ENCODE results near the gene MUC20.
"Not testable (repeated sequence)": the region's sequence is repeated elsewhere in the genome, so short reads cannot be mapped to it uniquely, and the experiment has no call there.

MUC20 gene, protein sequence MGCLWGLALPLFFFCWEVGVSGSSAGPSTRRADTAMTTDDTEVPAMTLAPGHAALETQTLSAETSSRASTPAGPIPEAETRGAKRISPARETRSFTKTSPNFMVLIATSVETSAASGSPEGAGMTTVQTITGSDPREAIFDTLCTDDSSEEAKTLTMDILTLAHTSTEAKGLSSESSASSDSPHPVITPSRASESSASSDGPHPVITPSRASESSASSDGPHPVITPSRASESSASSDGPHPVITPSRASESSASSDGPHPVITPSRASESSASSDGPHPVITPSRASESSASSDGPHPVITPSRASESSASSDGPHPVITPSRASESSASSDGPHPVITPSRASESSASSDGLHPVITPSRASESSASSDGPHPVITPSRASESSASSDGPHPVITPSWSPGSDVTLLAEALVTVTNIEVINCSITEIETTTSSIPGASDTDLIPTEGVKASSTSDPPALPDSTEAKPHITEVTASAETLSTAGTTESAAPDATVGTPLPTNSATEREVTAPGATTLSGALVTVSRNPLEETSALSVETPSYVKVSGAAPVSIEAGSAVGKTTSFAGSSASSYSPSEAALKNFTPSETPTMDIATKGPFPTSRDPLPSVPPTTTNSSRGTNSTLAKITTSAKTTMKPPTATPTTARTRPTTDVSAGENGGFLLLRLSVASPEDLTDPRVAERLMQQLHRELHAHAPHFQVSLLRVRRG

DNA sequence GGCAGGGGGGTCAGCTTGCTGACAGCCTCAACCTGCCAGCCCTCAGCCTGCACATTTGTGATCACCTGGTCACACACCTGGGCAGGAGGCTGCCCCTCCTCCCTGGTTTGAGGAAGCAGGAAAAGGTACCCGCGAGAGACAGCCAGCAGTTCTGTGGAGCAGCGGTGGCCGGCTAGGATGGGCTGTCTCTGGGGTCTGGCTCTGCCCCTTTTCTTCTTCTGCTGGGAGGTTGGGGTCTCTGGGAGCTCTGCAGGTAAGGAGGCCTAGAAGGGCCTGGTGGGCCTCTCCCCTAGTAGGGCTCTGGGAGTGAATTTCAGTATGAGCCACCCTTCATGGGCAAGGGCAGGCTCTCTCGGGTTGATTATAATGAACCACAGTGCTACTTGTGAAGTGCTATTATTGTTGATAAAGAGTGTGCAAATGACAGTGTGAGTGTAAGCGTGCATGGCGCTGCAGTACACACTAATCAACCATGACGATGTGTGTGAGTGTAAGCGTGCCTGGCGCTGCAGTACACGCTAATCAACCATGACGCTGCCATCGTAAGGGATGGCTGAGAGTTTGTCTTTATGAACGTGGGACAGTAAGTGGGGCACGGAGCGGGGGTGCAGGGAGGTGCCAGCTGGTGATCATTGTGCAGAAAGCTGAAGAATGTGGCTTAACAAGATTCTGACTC lies at the start of gene MUC20:
TSS of gene MUC20 (plus strand) at position 148 of the 676 bp plus-strand sequence. CDS start at position 178, 30 bp downstream.
- H3K79me2 ChIP-seq (ENCODE audit: insufficient read depth, low read depth); H4K20me1 ChIP-seq (ENCODE audit: insufficient read depth); H3K36me3 ChIP-seq (ENCODE audit: insufficient read depth); H2AFZ ChIP-seq (ENCODE audit: low read depth); H3K27me3 ChIP-seq (ENCODE audit: insufficient read depth, low read depth); H3K4me2 ChIP-seq; H3K27ac ChIP-seq; H3K4me1 ChIP-seq (ENCODE audit: low read depth, poor library complexity, severe bottlenecking); H3K4me3 ChIP-seq (IDR thresholded peaks at IDR 0.05; ENCODE audit: insufficient read depth, low read depth, low read length); H3K9ac ChIP-seq: not testable (repeated sequence)

- H3K4me1 ChIP-seq (ENCODE audit: low read depth, poor library complexity, severe bottlenecking); H2AFZ ChIP-seq (ENCODE audit: low read depth); H3K79me2 ChIP-seq (ENCODE audit: insufficient read depth, low read depth); H3K36me3 ChIP-seq (ENCODE audit: insufficient read depth); H3K4me2 ChIP-seq; H3K27me3 ChIP-seq (ENCODE audit: insufficient read depth, low read depth); H3K9ac ChIP-seq; H3K27ac ChIP-seq; H4K20me1 ChIP-seq (ENCODE audit: insufficient read depth); H3K4me3 ChIP-seq (IDR thresholded peaks at IDR 0.05; ENCODE audit: insufficient read depth, low read depth, low read length): not testable (repeated sequence)
Observed at GRCh38 chr3:195671283-195671682, 49.5 kb upstream of the MUC20 start.

DNA sequence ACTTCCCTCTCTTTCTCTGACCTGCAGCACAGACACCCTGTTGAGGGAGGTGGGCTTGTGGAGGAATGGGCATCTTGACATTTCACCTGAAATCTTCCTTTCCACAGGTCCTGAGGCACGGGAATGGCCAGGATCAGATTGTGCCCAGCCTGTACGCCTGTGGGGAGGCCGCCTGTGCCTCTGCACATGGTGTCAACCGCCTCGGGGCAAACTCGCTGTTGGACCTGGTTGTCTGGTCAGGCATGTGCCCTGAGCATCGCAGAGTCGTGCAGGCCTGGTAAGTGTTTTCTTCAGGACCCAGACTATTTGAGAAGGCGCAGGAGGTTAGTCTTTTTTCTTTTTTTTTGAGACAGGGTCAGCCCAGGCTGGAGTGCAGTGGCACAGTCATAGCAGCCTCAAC lies 47.1 kb upstream of the MUC20 start:
- H3K4me1 ChIP-seq (ENCODE audit: low read depth, poor library complexity, severe bottlenecking); H3K27ac ChIP-seq; H3K79me2 ChIP-seq (ENCODE audit: insufficient read depth, low read depth); H3K4me3 ChIP-seq (IDR thresholded peaks at IDR 0.05; ENCODE audit: insufficient read depth, low read depth, low read length); H3K9ac ChIP-seq; H3K4me2 ChIP-seq; H2AFZ ChIP-seq (ENCODE audit: low read depth); H4K20me1 ChIP-seq (ENCODE audit: insufficient read depth); H3K36me3 ChIP-seq (ENCODE audit: insufficient read depth); H3K27me3 ChIP-seq (ENCODE audit: insufficient read depth, low read depth): not testable (repeated sequence)

GRCh38 chr3:195678391-195679015 lies 42.3 kb upstream of the MUC20 start:
- not testable (repeated sequence) for H3K27ac ChIP-seq; H3K36me3 ChIP-seq (ENCODE audit: insufficient read depth); H3K27me3 ChIP-seq (ENCODE audit: insufficient read depth, low read depth); H3K9ac ChIP-seq; H3K79me2 ChIP-seq (ENCODE audit: insufficient read depth, low read depth); H3K4me2 ChIP-seq; H2AFZ ChIP-seq (ENCODE audit: low read depth); H3K4me1 ChIP-seq (ENCODE audit: low read depth, poor library complexity, severe bottlenecking); H3K4me3 ChIP-seq (IDR thresholded peaks at IDR 0.05; ENCODE audit: insufficient read depth, low read depth, low read length); H4K20me1 ChIP-seq (ENCODE audit: insufficient read depth)

- H2AFZ ChIP-seq (ENCODE audit: low read depth); H3K27ac ChIP-seq; H3K4me3 ChIP-seq (IDR thresholded peaks at IDR 0.05; ENCODE audit: insufficient read depth, low read depth, low read length); H4K20me1 ChIP-seq (ENCODE audit: insufficient read depth); H3K4me2 ChIP-seq; H3K9ac ChIP-seq; H3K36me3 ChIP-seq (ENCODE audit: insufficient read depth); H3K4me1 ChIP-seq (ENCODE audit: low read depth, poor library complexity, severe bottlenecking); H3K79me2 ChIP-seq (ENCODE audit: insufficient read depth, low read depth); H3K27me3 ChIP-seq (ENCODE audit: insufficient read depth, low read depth): not testable (repeated sequence)
Observed at GRCh38 chr3:195680690-195681089, 40.1 kb upstream of the MUC20 start.

GRCh38 chr3:195681458-195682103 lies 39.2 kb upstream of the MUC20 start:
- H3K4me1 ChIP-seq (ENCODE audit: low read depth, poor library complexity, severe bottlenecking); H3K4me2 ChIP-seq; H3K27ac ChIP-seq; H3K4me3 ChIP-seq (IDR thresholded peaks at IDR 0.05; ENCODE audit: insufficient read depth, low read depth, low read length); H4K20me1 ChIP-seq (ENCODE audit: insufficient read depth); H3K36me3 ChIP-seq (ENCODE audit: insufficient read depth); H3K79me2 ChIP-seq (ENCODE audit: insufficient read depth, low read depth); H3K27me3 ChIP-seq (ENCODE audit: insufficient read depth, low read depth); H2AFZ ChIP-seq (ENCODE audit: low read depth); H3K9ac ChIP-seq: not testable (repeated sequence)

- H3K27me3 ChIP-seq (ENCODE audit: insufficient read depth, low read depth); H3K27ac ChIP-seq; H3K9ac ChIP-seq; H4K20me1 ChIP-seq (ENCODE audit: insufficient read depth); H3K4me3 ChIP-seq (IDR thresholded peaks at IDR 0.05; ENCODE audit: insufficient read depth, low read depth, low read length); H3K79me2 ChIP-seq (ENCODE audit: insufficient read depth, low read depth); H3K4me1 ChIP-seq (ENCODE audit: low read depth, poor library complexity, severe bottlenecking); H3K36me3 ChIP-seq (ENCODE audit: insufficient read depth); H2AFZ ChIP-seq (ENCODE audit: low read depth); H3K4me2 ChIP-seq: not testable (repeated sequence)
Observed at GRCh38 chr3:195682104-195682742, 38.6 kb upstream of the MUC20 start.

GRCh38 chr3:195683722-195684526 lies 36.9 kb upstream of the MUC20 start:
- not testable (repeated sequence) for H2AFZ ChIP-seq (ENCODE audit: low read depth); H3K4me3 ChIP-seq (IDR thresholded peaks at IDR 0.05; ENCODE audit: insufficient read depth, low read depth, low read length); H3K4me2 ChIP-seq; H3K9ac ChIP-seq; H3K79me2 ChIP-seq (ENCODE audit: insufficient read depth, low read depth); H3K36me3 ChIP-seq (ENCODE audit: insufficient read depth); H3K27ac ChIP-seq; H3K27me3 ChIP-seq (ENCODE audit: insufficient read depth, low read depth); H4K20me1 ChIP-seq (ENCODE audit: insufficient read depth); H3K4me1 ChIP-seq (ENCODE audit: low read depth, poor library complexity, severe bottlenecking)

Measured in KMS-11 (cell line).